Gastrocnemius medialis (tissue), 4 donors: ENCODE measurements around the gene ABCA13.

Experiments
- POLR2A ChIP-seq, 2 donors: fragments of 450-650 bp; IDR thresholded peaks; one replicate each; pipeline ENCODE4 v1.6.1; 2017; ENCODE audit warnings: antibody characterized with exemption in 2 of 2, mild to moderate bottlenecking in 2 of 2, moderate library complexity in 2 of 2
- TF ChIP-seq, protein P1 (sequence below), 5 experiments: fragments of 450-650 bp in 3 of 5; fragments of 200-600 bp in 2 of 5; sonication (generic) in 2 of 5; IDR thresholded peaks in 4 of 5; conservative IDR thresholded peaks in 1 of 5; 1 replicate in 4 of 5; 2 replicates in 1 of 5; pipeline ENCODE4 v1.5.1; 2016 to 2019; ENCODE audit warnings: antibody characterized with exemption in 5 of 5, mild to moderate bottlenecking in 3 of 5, moderate library complexity in 3 of 5

DNA sequence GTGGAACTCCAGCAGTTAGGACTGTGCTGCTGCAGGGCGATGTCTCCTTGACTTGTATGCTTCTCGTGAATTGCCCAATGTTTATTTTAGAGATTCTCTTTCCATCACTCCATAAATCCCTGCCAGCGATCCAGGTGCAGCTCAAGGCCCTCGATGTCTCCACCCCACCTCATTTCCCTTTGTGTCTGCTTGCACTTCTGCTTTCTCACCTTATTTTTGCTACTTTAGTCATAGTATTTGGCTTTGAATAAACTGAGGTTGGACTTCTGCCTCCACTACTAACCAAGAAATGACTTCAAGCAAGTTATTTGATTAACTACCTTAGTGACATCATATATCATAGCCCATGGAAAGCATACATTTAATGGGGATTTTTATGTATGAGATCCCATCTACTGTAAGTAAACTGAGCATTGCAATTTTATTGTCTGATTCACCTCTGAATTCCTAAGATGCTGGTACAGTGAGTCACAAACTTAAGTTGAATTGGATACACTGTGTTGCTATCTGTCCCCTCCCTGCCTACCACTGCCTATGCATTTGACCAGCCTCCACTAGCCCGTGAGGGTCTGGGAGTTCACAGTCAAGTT is 255.8 kb downstream of the ABCA13 start:
- TF ChIP-seq, protein P1, sequence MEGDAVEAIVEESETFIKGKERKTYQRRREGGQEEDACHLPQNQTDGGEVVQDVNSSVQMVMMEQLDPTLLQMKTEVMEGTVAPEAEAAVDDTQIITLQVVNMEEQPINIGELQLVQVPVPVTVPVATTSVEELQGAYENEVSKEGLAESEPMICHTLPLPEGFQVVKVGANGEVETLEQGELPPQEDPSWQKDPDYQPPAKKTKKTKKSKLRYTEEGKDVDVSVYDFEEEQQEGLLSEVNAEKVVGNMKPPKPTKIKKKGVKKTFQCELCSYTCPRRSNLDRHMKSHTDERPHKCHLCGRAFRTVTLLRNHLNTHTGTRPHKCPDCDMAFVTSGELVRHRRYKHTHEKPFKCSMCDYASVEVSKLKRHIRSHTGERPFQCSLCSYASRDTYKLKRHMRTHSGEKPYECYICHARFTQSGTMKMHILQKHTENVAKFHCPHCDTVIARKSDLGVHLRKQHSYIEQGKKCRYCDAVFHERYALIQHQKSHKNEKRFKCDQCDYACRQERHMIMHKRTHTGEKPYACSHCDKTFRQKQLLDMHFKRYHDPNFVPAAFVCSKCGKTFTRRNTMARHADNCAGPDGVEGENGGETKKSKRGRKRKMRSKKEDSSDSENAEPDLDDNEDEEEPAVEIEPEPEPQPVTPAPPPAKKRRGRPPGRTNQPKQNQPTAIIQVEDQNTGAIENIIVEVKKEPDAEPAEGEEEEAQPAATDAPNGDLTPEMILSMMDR (IDR thresholded peaks at IDR 0.05 in 4 of 5, conservative IDR thresholded peaks at IDR 0.05 in 1 of 5): no peak
- no peak for TF ChIP-seq POLR2A (IDR thresholded peaks at IDR 0.05)
